Suppressor macrophage (primary cell): ENCODE measurements around the gene APRT.

Experiments
- DNase-seq, 4 experiments: peaks; one replicate each; pipeline ENCODE4 v3.0.0-alpha.2; 2020 to 2022

APRT gene

GRCh38 chr16:88771294-88771772, 40.4 kb downstream of the APRT start:
- no peak for DNase-seq

- DNase-seq: peak; percentile 56 to 81 (median 70)
These were observed 41.1 kb downstream of the APRT start for GRCh38 chr16:88770461-88771293.

GRCh38 chr16:88769617-88770460, 41.9 kb downstream of the APRT start:
- DNase-seq: peak in 2 of 4 experiments; percentile 21 to 49

DNA sequence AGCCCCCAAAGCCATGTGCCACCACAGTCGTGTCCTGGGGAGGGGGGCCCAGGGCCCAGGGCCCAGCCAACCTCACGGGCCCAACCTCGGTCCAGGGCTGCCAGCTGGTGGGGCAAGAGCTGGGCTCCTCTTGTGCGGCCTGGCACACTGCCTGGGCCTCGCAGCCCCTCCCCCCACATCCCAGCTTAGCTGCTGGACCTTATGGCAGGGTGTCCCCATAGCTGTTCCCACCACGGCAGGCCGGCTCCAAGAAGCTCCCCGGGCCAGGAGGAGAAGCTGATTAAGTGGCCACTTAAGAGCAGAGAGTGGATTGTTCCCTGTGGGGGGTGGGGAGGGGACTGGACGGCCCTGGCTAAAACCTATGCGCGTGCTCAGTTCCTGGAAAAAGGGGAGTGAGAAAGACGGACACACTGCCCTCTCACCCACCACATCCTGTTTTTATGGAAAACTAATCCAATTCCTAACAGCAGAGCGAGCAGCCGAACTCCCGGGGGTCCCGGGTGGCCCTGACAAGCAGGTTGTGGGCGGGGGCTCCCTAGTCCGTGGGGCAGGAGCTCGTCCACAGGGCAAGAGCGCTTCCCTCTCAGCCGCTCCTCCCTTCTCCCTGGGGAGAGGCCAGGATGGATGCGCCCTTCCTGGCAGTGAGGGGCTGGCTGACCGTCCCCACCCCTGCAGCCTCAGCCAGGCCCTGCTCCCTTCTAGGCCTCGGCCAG, 43.5 kb downstream of the APRT start:
- DNase-seq: no peak

- DNase-seq: no peak
These were observed 44.1 kb downstream of the APRT start for GRCh38 chr16:88767546-88768070.

DNA sequence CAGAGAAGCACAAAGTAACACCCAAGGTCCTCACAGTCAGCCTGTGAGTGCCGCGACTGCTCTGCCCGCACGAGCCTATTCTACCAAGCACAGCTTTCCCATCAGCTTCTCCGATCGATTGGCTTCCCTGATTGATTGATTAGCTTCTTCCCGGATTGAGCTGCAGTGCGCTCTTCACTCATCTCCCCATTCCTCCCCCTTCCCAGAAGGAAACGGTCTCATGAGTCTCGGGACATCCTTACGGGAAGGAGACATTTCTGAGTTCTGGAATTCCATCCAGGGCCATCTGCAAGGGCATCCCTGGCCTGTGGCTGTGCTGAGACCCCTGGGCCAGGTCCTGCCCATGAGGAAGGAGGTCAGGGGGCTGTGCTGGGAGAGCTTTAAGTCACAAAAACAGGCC, 44.8 kb downstream of the APRT start:
- DNase-seq: no peak

DNA sequence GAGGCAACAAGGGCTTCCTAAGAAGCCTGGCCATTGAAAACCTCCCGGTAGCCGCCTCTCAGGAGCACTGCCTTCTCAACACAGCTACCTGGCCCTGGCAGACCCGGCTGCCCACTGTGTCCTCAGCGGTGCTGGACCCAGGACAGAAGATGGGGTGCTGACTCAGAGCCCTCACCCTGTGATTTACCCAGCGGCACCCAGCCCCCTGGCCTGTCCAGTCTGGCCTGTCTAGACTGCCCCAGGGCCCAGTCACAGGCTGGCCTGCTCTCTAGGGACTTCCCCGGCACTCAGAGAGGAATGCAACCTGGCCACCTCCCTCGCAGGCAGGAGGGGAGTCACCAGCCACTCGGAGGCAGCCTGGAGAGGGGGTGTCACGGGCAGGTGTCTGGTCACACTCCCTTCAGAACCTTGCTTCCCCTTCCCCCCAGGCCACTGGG, 46.8 kb downstream of the APRT start:
- DNase-seq: no peak

DNA sequence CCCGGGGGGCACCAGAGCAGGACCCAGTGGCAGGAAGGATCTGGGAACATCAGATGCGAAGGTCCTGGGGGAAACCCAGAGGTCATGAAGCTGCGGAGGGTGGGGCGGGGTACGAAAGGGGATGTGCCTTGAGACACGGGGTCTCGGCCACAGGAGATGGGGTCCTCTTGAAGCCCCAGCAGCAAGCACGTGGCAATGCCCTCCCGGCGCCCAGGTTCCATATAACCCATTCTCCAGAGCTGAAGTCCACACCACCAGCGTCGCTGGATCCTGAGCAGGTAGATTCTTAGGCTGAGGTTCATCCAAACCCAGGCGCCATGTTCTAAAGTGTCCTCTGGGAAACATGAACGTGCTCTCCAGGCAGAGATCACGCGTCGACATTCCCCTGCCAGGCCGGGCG, 47.6 kb downstream of the APRT start:
- DNase-seq: no peak

DNA sequence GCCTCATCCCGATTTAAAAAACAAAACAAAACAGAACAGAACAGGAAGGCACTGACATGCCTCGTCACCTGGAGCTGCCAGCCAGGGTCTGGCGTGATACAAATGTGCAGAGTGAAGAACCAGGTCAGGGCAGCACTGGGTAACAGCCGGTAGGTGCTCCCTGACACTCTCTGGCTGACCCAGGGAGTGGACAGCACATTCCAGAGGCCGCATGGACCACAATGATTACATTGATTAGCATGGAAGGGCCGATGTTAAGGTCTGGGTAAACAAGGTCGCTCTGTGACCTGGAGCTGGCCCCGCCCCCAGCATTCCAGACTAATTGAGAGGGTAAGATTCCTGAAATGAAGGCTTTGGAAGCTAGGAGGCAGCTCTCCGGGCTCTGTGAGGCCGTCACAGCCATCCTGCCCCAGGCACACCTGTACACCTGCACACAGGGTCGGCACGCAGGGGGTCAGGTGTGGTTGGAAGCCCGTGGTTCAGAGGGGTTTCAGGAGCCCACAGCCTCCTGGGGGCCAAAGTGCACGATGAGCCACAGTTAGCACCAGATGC, 48.1 kb downstream of the APRT start:
- DNase-seq: no peak

GRCh38 chr16:88762941-88763340, 48.8 kb downstream of the APRT start:
- no peak for DNase-seq

GRCh38 chr16:88762258-88762870, 49.4 kb downstream of the APRT start:
- DNase-seq: no peak

DNA sequence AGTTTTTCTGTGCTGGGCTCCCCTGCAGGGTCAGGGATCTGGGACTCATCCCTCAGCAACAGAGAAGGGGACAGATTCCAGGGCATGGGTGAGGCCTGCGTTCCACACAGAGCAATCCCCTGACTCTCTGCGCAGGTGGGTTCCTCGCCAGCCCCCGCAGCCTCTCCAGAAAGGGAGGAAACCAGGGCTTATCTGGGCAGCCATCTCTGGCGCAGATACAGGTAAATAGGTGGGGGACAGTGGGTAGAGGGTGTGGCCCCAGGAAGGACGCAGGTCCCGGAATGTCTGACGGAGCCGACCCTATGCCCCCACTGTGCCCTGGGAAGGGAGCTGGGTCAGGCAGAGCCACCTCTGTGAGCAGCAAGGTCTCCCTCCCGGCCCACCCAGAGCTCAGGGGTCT, 49.9 kb downstream of the APRT start:
- DNase-seq: no peak

GRCh38 chr16:88761143-88761534, 50.6 kb downstream of the APRT start:
- no peak for DNase-seq

DNA sequence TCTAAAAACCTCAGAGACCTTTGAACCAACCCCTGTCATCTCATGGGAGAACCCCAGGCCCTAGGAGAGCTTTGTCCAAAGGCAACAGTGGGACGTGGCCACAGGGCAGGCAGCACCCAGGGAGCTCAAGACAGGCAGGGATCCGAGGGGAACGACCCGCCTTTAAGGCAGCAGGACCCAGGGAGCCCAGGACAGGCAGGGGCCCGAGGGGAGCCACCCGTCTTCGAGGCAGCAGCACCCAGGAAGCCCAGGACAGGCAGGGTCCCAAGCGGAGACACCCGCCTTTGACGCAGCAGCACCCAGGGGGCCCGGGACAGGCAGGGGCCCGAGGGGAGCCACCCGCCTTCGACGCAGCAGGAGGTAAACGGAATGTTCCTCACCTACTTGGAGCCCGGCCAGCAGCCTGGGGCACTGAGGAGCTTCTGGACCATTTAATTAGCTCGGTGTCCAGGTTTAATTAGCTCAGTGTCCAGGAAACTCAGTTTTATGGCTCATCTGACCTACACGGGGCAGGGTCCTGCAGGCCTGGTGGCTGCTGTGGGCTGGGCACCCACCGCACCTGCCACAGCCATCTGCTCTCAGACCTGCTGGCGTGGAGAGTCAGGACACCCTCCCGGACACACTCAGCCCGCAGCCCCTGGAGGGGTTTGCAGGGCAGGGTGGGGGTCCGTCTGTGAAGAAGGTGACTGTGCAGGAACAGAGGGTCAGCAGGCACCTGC, 51.1 kb downstream of the APRT start:
- DNase-seq: no peak

GRCh38 chr16:88759976-88760350, 51.8 kb downstream of the APRT start:
- no peak for DNase-seq
